Activated CD8-positive, alpha-beta memory T cell treated with anti-CD3 and anti-CD28 coated beads for 4 hours (primary cell): ENCODE data around the gene RGMA.
"Not testable (repeated sequence)": the region's sequence is repeated elsewhere in the genome, so short reads cannot be mapped to it uniquely, and the experiment has no call there.

Experiments used
- DNase-seq, 2 donors: peaks; one replicate each; pipeline ENCODE4 v3.0.0-alpha.2; 2020; ENCODE audit warnings: low read depth in 2 of 2

Gene RGMA

GRCh38 chr15:93048426-93048721 lies 40.6 kb downstream of the RGMA start:
- DNase-seq: no peak

GRCh38 chr15:93047621-93048425 lies 41.2 kb downstream of the RGMA start:
- no peak for DNase-seq

- DNase-seq: no peak
Observed at GRCh38 chr15:93046721-93047120, 42.3 kb downstream of the RGMA start.

- DNase-seq: no peak
Observed at GRCh38 chr15:93046120-93046519, 42.9 kb downstream of the RGMA start.

- DNase-seq: no peak
Observed at GRCh38 chr15:93045191-93045785, 43.7 kb downstream of the RGMA start.

GRCh38 chr15:93044301-93045190 lies 44.5 kb downstream of the RGMA start:
- DNase-seq: no peak

GRCh38 chr15:93043621-93044300 lies 45.2 kb downstream of the RGMA start:
- no peak for DNase-seq

- no peak for DNase-seq
Observed at GRCh38 chr15:93042691-93043378, 46.2 kb downstream of the RGMA start.

GRCh38 chr15:93042211-93042610 lies 46.8 kb downstream of the RGMA start:
- DNase-seq: no peak

- DNase-seq: no peak
Observed at GRCh38 chr15:93041159-93041547, 47.9 kb downstream of the RGMA start.

- no peak for DNase-seq
Observed at GRCh38 chr15:93040288-93041158, 48.5 kb downstream of the RGMA start.

GRCh38 chr15:93039562-93040287 lies 49.3 kb downstream of the RGMA start:
- DNase-seq: not testable (repeated sequence)

- DNase-seq: no peak
Observed at GRCh38 chr15:93037820-93038705, 50.9 kb downstream of the RGMA start.

- DNase-seq: no peak
Observed at GRCh38 chr15:93036951-93037819, 51.8 kb downstream of the RGMA start.

- peak in 1 of 2 donors; percentile 9 for DNase-seq
Observed at GRCh38 chr15:93035953-93036810, 52.8 kb downstream of the RGMA start.

- no peak for DNase-seq
Observed at GRCh38 chr15:93035092-93035915, 53.7 kb downstream of the RGMA start.
